GM23338 (cell line): ENCODE results near the gene TSPAN7. TPM values are rescaled to one million over a fixed set of nuclear protein-coding genes. Genes with fewer than 3 reads are reported as not detected.
A peak's percentile ranks its signal among the peaks of the same experiment; 100 is the strongest.

Experiments used
- ATAC-seq: fragments of 200-7000 bp; cut with Tn5 transposase; 3 replicates; pipeline ENCODE4 v1.9.1; 2020
- DNase-seq: peaks from one replicate; pipeline ENCODE4 v3.0.0-alpha.2; 2015; ENCODE audit warnings: low spot score
- H2AFZ ChIP-seq: fragments of 200-600 bp; sonication (generic); 2 replicates; pipeline ENCODE4 v1.8.0; 2016; ENCODE audit warnings: antibody characterized with exemption, mild to moderate bottlenecking, moderate library complexity
- H3F3A ChIP-seq: fragments of 200-600 bp; sonication (generic); replicated peaks from 2 replicates; pipeline ENCODE4 v1.8.0; 2017; ENCODE audit warnings: antibody characterized with exemption, mixed run types, low read depth
- H3K27ac ChIP-seq: fragments of 200-600 bp; sonication (generic); 2 replicates; pipeline ENCODE4 v1.6.1; 2016; ENCODE audit warnings: low read depth
- H3K27me3 ChIP-seq: fragments of 200-600 bp; sonication (generic); 2 replicates; pipeline ENCODE4 v1.8.0; 2016; ENCODE audit warnings: mild to moderate bottlenecking, mixed run types, moderate library complexity; ENCODE audit not compliant: insufficient read depth
- H3K36me3 ChIP-seq: fragments of 200-600 bp; sonication (generic); 2 replicates; pipeline ENCODE4 v1.8.0; 2016; ENCODE audit warnings: mild to moderate bottlenecking; ENCODE audit not compliant: insufficient read depth
- H3K4me1 ChIP-seq: fragments of 200-600 bp; sonication (generic); 2 replicates; pipeline ENCODE4 v1.8.0; 2016; ENCODE audit warnings: mild to moderate bottlenecking, moderate library complexity; ENCODE audit not compliant: insufficient read depth
- H3K4me2 ChIP-seq: fragments of 200-600 bp; sonication (generic); 2 replicates; pipeline ENCODE4 v1.7.1; 2017; ENCODE audit warnings: mixed run types
- H3K4me3 ChIP-seq: fragments of 200-600 bp; sonication (generic); 2 replicates; pipeline ENCODE4 v1.6.1; 2016; ENCODE audit warnings: mixed run types
- H3K79me2 ChIP-seq: fragments of 200-600 bp; sonication (generic); replicated peaks from 2 replicates; pipeline ENCODE4 v1.8.0; 2017; ENCODE audit warnings: mild to moderate bottlenecking; ENCODE audit not compliant: insufficient read depth
- H3K9me2 ChIP-seq: fragments of 200-600 bp; sonication (generic); 2 replicates; pipeline ENCODE4 v1.8.0; 2017; ENCODE audit not compliant: insufficient read depth
- H4K20me1 ChIP-seq: fragments of 200-600 bp; sonication (generic); replicated peaks from 2 replicates; pipeline ENCODE4 v1.8.0; 2017; ENCODE audit warnings: mild to moderate bottlenecking; ENCODE audit not compliant: insufficient read depth
- H3K27ac Mint-ChIP-seq: 2 replicates; pipeline ENCODE4 v1.8.0; 2020; ENCODE audit warnings: inconsistent platforms, mild to moderate bottlenecking, moderate library complexity, mixed read lengths
- H3K27me3 Mint-ChIP-seq: 3 replicates; pipeline ENCODE4 v1.8.0; 2022; ENCODE audit warnings: low read depth, mild to moderate bottlenecking, moderate library complexity, mixed read lengths, inconsistent platforms; ENCODE audit not compliant: insufficient read depth, poor library complexity
- H3K36me3 Mint-ChIP-seq: 3 replicates; pipeline ENCODE4 v1.8.0; 2021; ENCODE audit warnings: low read depth, mild to moderate bottlenecking, inconsistent platforms, moderate library complexity, mixed read lengths
- H3K4me1 Mint-ChIP-seq: 3 replicates; pipeline ENCODE4 v1.8.0; 2020; ENCODE audit warnings: mild to moderate bottlenecking, inconsistent platforms, mixed read lengths
- H3K4me3 Mint-ChIP-seq: 3 replicates; pipeline ENCODE4 v1.8.0; 2021; ENCODE audit warnings: moderate library complexity, mild to moderate bottlenecking, inconsistent platforms, mixed read lengths
- H3K9me3 Mint-ChIP-seq: 3 replicates; pipeline ENCODE4 v1.8.0; 2020; ENCODE audit warnings: moderate library complexity, mild to moderate bottlenecking, inconsistent platforms, mixed read lengths
- CTCF ChIP-seq, 2 experiments: fragments of 200-600 bp in 1 of 2; sonication (generic) in 1 of 2; conservative IDR thresholded peaks; 2 replicates each; pipeline versions ENCODE4 v1.5.1 to v1.6.1; 2016 to 2017; ENCODE audit warnings: antibody characterized with exemption in 2 of 2, low read depth in 2 of 2, mild to moderate bottlenecking in 2 of 2, moderate library complexity in 1 of 2
- EZH2 ChIP-seq: fragments of 200-600 bp; sonication (generic); IDR thresholded peaks from one replicate; pipeline ENCODE4 v1.8.0; 2017; ENCODE audit warnings: antibody characterized with exemption, mild to moderate bottlenecking, low read depth; ENCODE audit not compliant: unreplicated experiment
- STAT1 ChIP-seq: IDR thresholded peaks from one replicate; pipeline ENCODE4 v1.6.1; 2016; ENCODE audit warnings: antibody characterized with exemption; ENCODE audit not compliant: unreplicated experiment
- ZNF462 ChIP-seq: fragments of 250-450 bp; sonication (Bioruptor Pico); IDR thresholded peaks from 2 replicates; pipeline ENCODE4 v1.5.0; 2020; ENCODE audit warnings: mild to moderate bottlenecking, moderate library complexity
- polyA plus RNA-seq: library from polyadenylated mRNA; unstranded; fragments of >200 nt; fragmentation: Nextera tagmentation; extraction: Ambion mirVana; gene quantifications from 2 replicates; pipeline ENCODE4 v1.2.1, GENCODE V29; 2016
- total RNA-seq: library from RNA; depleted of rRNA; stranded (reverse); fragments of >200 nt; shearing (Covaris generic); gene quantifications from 2 replicates; pipeline ENCODE4 v1.2.3, GENCODE V29; 2014

TSPAN7 gene
- total and polyA plus RNA-seq, 2 experiments from 2014 or later: 7.2 to 11.5 TPM

GRCh38 chrX:38558686-38559085 is 2.7 kb upstream of the TSPAN7 start:
- Histone ChIP-seq H2AFZ (no peak overlapping the region), H3K27ac (no peak overlapping the region), H3K4me1 (no peaks in the 10 kb centered on the region), H3K4me3 (no peak overlapping the region), H3K27me3 (peaks cover 10% of the 10 kb centered on the region; the same call in 1 of the 2 replicates), H3K79me2 (no peaks in the 10 kb centered on the region), H3F3A (no peaks in the 10 kb centered on the region), H3K36me3 (no peaks in the 10 kb centered on the region), H3K9me2 (no peaks in the 10 kb centered on the region), H3K4me2 (no peak overlapping the region), H4K20me1 (no peaks in the 10 kb centered on the region)
- H3K36me3 Mint-ChIP-seq: no peaks in the 10 kb centered on the region
- no peak overlapping the region for H3K27ac Mint-ChIP-seq
- ATAC-seq (no peak), DNase-seq (no peak)
- peaks cover 15% of the 10 kb centered on the region for H3K27me3 Mint-ChIP-seq
- no peak overlapping the region for H3K4me3 Mint-ChIP-seq
- no peaks in the 10 kb centered on the region for H3K9me3 Mint-ChIP-seq
- H3K4me1 Mint-ChIP-seq: peaks cover 9% of the 10 kb centered on the region; the same call in 2 of the 3 replicates
- TF ChIP-seq ZNF462 (CRISPR knock-in tag): no peak

GRCh38 chrX:38560776-38561125 is 591 bp upstream of the TSPAN7 start:
- Histone ChIP-seq H3K27me3 (peaks cover 10% of the 10 kb centered on the region; the same call in 1 of the 2 replicates), H3K4me3 (peak overlapping the region; percentile 69), H3K9me2 (no peaks in the 10 kb centered on the region), H3K4me1 (no peaks in the 10 kb centered on the region), H3K4me2 (peak overlapping the region; percentile 66; the same call in 1 of the 2 replicates), H3K36me3 (no peaks in the 10 kb centered on the region), H3K27ac (no peak overlapping the region), H3F3A (no peaks in the 10 kb centered on the region), H2AFZ (peak overlapping the region; percentile 81; the same call in 1 of the 2 replicates), H3K79me2 (no peaks in the 10 kb centered on the region), H4K20me1 (no peaks in the 10 kb centered on the region)
- Mint-ChIP-seq H3K4me1 (peaks cover 9% of the 10 kb centered on the region; the same call in 2 of the 3 replicates), H3K4me3 (peak overlapping the region; percentile 58), H3K27ac (no peak overlapping the region), H3K9me3 (no peaks in the 10 kb centered on the region), H3K36me3 (no peaks in the 10 kb centered on the region), H3K27me3 (peaks cover 13% of the 10 kb centered on the region)
- DNase-seq (no peak), ATAC-seq (no peak)
- TF ChIP-seq CTCF (conservative IDR thresholded peaks at IDR 0.05; ENCODE audit: low read depth in 2 of 2) (no peak), ZNF462 (CRISPR knock-in tag) (no peak), EZH2 (no peak), STAT1 (no peak)
